Activated CD8-positive, alpha-beta memory T cell treated with anti-CD3 and anti-CD28 coated beads, Interleukin-2, amount 50 U/mL, for 48 hours (primary cell): ENCODE data around the gene C1QL3.

Experiments
- DNase-seq: peaks from one replicate; pipeline ENCODE4 v3.0.0-alpha.2; 2020

The C1QL3 gene

GRCh38 chr10:16521311-16522016 lies at the start of gene C1QL3:
Gene C1QL3 (minus strand): TSS chr10:16521879. CDS start chr10:16521065, 814 bp downstream.
- peak; percentile 64 for DNase-seq

DNA sequence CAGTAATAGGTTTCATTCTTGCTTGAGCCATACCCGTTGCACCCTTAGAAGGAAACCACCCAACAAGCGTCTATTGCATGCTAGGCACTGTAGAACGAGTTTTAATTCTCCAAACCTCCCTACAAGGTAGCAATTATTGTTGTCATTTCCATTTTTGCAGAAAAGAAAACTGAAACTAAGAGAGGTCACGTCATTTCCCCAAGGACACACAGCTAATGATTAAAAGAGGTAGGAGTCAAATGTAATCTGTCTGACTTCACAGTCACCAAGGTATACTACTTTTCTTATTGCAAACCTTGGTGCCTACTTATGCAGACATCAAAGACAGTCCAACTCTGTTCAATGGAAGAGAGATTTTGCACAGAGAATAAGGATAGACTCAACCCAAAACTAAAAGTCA lies 49.1 kb upstream of the C1QL3 start:
- DNase-seq = no peak

DNA sequence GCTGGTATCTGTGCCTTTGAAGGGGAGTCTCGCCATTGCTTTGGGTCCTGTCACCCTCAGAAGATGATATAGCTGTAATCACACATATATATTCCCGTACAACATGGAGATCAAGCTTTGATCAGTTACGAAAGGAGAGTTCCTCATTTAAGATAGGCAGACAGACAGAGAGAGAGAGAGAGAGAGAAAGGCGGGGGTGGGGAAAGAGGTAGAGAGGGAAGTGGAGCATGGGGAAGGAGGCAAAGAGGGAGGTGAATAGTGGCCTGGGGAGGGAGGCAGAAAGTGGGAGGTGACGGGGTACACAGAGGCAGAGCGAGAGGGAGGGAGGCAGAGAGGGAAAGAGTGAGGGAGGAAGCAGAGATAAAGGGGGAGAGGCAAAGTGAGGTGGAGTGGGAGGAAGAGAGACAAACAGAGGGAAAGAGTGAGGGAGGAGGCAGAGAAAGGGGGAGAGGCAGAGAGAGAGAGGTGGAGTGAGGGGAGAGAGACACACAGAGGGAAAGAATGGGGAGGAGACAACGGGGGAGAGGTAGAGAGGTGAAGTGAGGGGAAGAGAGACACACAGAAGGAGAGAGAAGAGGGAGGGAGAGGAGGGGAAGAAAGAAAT lies 44.6 kb upstream of the C1QL3 start:
- no peak for DNase-seq

- no peak for DNase-seq
Measured at GRCh38 chr10:16565604-16566003, 43.9 kb upstream of the C1QL3 start.

- DNase-seq = no peak
Measured at GRCh38 chr10:16562891-16563290, 41.2 kb upstream of the C1QL3 start.

DNA sequence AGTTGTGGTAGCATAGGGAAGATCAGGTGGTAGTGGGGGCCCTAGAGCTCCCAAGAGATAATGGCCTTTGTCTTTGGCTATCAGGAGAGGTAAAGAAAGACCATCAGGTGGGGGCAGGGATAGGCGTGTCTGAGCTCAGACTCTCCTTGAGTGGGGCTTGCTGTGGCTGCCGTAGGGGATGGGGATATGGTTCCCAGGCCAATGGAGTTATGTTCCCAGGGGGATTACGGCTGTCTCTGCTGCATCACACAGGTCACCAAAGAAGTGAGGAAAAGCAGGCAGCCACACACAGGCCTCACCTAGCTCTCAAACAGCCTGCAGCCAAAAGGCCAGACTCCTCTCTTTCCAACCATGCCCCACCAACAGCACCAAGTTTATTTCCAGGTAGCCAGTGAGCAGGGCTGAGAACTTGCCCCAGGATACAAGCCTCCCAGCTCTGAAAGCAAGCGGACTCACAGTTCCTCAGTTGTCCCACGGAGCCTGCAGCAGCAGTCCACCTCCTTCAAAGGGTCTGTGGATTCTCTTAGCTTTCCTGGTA lies 37.6 kb upstream of the C1QL3 start:
- DNase-seq = no peak

DNA sequence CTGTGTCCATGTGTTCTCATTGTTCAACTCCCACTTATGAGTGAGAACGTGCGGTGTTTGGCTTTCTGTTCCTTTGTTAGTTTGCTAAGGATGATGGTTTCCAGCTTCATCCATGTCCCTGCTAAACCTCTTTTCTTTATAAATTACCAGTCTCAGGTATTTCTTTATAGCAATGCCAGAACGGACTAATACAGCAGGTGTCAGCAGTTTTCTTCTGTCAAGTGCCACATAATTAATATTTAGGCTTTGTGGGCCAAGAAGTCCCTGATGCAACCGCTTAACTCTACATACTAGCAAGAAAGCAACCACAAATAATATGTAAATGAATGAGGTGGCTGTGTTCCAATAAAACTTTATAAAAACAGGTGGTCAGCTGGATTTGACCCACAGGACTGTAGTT lies 26.3 kb upstream of the C1QL3 start:
- DNase-seq = no peak

DNA sequence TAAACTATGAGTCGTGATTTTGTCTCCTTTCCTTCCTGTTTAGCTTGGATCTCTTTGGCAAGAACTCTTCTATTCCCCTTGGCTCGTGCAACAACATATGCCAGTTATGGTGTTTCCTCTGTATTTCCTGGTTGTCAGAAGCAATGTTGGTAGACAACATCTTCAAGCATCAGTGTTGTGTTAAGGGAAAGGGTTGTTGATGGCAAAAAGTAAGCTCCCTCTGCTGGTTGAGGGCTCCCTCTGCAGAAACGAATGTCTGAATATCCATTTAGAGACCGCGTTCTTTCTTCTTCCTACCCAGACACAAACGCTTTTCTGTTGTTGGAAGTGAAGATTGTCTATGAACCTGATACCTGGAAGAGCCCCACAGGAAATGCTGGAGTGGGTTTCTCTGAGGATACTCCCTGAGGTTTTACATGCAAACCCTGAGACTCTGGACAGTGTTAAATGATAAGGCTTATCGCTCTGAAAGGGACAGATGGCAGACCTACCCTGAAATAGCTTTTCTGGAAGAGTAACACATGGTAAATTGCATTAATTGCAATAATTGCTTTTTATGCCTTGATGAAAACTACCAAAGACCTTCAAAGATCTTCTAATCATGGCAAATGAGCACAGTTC lies 23.5 kb upstream of the C1QL3 start:
- no peak for DNase-seq

DNA sequence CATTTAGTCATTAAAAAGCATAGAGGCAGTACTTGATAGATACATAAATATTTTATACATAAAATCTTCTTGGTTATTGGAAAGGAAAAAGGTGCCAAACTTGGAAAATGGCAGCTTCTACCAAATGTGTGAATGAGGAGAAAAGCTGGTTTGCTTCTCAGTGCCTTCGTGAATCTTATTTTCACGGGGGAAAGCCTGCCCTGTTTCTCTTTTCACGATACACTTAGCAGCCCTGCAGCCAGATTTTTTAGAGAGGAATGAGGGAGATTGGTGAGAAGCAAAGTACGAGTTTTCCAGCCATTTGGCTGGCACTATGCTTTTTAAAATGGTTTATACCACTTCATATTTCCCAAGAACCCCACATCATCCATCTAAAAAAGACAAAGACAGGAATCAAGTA lies 22.9 kb upstream of the C1QL3 start:
- DNase-seq = no peak

- no peak for DNase-seq
Measured at GRCh38 chr10:16544099-16544498, 22.4 kb upstream of the C1QL3 start.

GRCh38 chr10:16536155-16536554 lies 14.5 kb upstream of the C1QL3 start:
- no peak for DNase-seq

- no peak for DNase-seq
Measured at GRCh38 chr10:16529853-16530252, 8.2 kb upstream of the C1QL3 start.

DNA sequence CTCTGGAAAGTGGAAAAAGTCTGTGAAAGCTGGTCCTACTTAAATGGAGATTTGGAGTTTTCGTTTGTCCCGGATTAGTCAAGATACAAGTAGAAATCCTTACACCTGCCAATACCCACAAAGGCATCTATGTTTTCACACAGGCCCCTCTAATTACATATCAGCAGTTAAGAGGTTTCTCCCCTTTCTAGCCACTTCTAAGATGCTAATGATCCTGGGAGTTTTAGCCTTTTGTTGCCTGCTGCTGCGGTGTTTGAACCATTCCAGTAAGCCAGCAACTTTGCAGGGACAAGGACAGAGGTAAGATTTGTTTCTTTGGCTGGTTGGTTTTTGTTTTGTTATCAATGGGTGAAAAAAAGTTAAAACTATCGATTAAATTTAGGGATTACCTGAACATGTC lies 5.8 kb upstream of the C1QL3 start:
- DNase-seq = no peak

DNA sequence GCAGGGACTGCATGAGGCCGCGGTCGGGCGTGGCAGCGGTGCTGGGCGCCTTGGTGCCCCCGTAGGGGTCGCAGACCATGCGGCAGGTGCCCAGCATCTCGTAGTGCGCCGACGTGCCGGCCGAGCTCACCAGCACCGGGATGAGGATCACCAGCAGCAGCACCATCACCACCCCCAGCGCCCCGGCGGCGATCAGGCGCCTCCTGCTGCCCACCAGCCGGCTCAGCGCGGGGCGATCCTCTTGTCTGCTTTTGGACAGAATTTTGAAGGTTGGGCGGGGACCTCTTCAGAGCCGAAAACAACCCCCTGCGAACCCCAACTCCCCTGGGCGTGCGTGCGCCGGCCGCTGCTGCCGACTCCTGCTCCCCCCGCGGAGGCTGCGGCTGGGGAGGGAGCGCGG lies 779 bp downstream of the C1QL3 start:
- peak; percentile 75 for DNase-seq

- DNase-seq = peak; percentile 66
Measured at GRCh38 chr10:16519908-16520861, 1.5 kb downstream of the C1QL3 start.

- DNase-seq = no peak
Measured at GRCh38 chr10:16519250-16519907, 2.3 kb downstream of the C1QL3 start.

GRCh38 chr10:16518822-16519221 lies 2.9 kb downstream of the C1QL3 start:
- DNase-seq = no peak

DNA sequence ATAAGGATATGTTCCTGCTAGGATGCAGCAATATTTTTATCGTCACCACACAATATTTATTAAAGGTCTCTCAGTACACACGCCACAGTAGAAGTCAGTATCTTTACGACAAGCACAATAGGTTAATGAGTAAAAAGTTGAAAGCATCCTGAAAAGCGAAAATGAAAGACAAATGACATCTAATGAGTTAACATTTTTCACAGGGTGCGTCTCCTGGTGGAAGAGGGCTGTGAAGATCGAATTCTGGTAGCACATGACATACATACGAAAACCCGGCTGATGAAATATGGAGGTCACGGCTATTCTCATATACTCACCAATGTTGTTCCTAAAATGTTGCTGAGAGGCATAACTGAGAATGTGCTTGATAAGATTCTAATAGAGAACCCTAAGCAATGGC lies 10.8 kb downstream of the C1QL3 start:
- no peak for DNase-seq

GRCh38 chr10:16509996-16510395 lies 11.7 kb downstream of the C1QL3 start:
- DNase-seq = no peak

DNA sequence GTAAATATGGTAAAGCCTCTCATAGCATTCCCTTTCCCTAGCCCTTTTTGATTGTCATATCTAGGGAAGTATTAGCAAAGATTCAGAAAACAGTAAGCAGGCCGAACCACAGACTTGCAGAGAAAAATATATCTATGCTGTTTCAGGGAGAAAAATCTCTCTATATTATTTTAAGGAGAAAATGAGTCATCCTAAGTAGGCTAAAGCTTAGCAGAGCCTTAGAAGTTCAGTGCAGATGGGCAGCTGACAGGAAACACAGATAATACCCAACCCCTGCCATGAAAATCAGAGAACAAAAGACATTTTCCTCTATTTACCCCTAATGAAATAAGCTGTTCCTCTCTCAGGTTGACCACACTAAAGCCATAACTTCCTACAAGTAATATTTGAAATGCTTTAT lies 16.5 kb downstream of the C1QL3 start:
- DNase-seq = no peak

DNA sequence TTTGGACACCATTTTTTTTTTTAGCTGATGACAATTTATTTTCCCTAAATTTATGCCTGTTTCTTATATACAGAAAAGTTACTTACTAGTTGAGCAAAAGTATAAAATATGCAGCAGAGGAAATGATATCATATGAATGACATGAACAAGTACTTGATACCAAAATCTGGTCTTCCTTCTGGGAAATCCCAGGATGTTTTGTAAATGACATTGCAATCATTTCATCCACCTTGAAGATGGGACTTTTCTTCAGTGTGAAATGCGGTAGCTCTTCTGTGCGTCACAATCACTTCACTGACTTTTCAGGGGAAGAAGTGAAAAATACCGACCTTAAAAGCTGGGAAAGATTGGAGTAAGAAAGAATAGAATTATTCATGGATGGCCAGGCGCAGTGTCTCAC lies 23.8 kb downstream of the C1QL3 start:
- no peak for DNase-seq

- DNase-seq = no peak
Measured at GRCh38 chr10:16493884-16494536, 27.7 kb downstream of the C1QL3 start.
